Measurements from ENCODE around the gene DNAJC5G. TPM values are rescaled to one million over a fixed set of nuclear protein-coding genes. Genes with fewer than 3 reads are reported as not detected.

Gene DNAJC5G
- total and polyA plus RNA-seq, 2 donors (not counting 3 experiments of a cell fraction or from before 2014, with no cell fraction given): 0.77 to 1.4 TPM

DNA sequence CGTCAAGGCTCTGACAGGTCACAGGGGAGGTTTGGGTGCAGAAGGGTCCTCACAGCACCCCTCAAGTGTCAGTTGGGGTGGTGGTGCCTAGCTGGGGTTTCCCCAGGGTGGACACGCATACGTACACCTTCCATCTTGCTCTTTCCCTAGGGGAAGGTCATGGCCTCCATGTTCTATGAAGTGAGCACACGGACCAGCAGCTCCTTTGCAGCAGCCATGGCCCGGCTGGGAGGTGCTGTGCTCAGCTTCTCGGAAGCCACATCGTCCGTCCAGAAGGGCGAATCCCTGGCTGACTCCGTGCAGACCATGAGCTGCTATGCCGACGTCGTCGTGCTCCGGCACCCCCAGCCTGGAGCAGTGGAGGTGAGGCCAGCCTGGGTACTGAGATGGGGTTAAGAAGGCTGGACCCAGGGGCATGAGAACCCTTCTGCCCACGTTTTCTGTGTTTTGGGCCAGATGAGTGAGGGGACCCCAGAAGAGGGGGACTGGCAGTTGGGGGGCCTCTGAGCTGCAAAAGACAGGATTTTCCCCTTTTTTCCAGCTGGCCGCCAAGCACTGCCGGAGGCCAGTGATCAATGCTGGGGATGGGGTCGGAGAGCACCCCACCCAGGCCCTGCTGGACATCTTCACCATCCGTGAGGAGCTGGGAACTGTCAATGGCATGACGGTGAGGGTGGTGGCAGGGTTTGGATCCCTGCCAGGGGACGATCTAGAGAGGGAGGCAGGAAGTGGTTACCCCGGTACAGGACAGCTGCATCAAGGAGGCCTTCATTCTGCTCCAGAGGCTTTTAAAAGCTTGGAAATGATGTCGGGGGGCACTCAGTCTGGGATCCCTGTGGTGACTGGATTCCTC is 33.2 kb upstream of the DNAJC5G start:
- Histone ChIP-seq H3K9me3 (replicated peaks; ENCODE audit: control insufficient read depth, insufficient read depth, low read length) (no peaks in the 10 kb centered on the region), H3K4me1 (ENCODE audit: control insufficient read depth, extremely low read depth, insufficient read depth, low read length) (no peaks in the 10 kb centered on the region), H3K27me3 (ENCODE audit: control insufficient read depth in 2 of 2, insufficient read depth in 2 of 2, low read length in 2 of 2) (no peaks in the 10 kb centered on the region), H3K36me3 (ENCODE audit: control insufficient read depth in 2 of 2, extremely low read depth in 1 of 2, insufficient read depth in 2 of 2, low read length in 2 of 2) (peaks cover 29 to 66% of the 10 kb centered on the region in 2 experiments), H3K4me2 (ENCODE audit: insufficient read depth, low read length) (no peak overlapping the region), H3K79me2 (ENCODE audit: control insufficient read depth, insufficient read depth, low read length) (no peaks in the 10 kb centered on the region), H3K27ac (ENCODE audit: insufficient read depth, low read depth, low read length) (no peak overlapping the region), H4K20me1 (replicated peaks; ENCODE audit: control insufficient read depth, extremely low read depth, insufficient read depth, low read length) (no peaks in the 10 kb centered on the region), H3K4me3 (replicated peaks in 1 of 3; ENCODE audit: insufficient read depth in 1 of 3, low read depth in 1 of 3, low read length in 3 of 3) (no peak overlapping the region), H2AFZ (ENCODE audit: low read depth, low read length) (no peak overlapping the region), H3K9me1 (replicated peaks; ENCODE audit: control insufficient read depth, extremely low read depth, insufficient read depth, low read length) (no peaks in the 10 kb centered on the region), H3K9ac (replicated peaks; ENCODE audit: extremely low read depth, insufficient read depth, low read length) (no peak overlapping the region)
- no peak for DNase-seq (ENCODE audit: low read depth, low spot score)
- ChIA-PET POLR2A (no interaction called here), CTCF (interaction anchor here (1.0 to 2.4 kb wide), 4 partner anchors 20 to 61 kb away, joined by 3 to 17 read pairs (median 4); partner anchors contain the start of gene SLC30A3)
- dilution Hi-C loops (cut with MboI; ENCODE audit: extremely low pct_ligation_motif_present, low sequenced_read_pairs): no loop called here
- BruUV-seq (replicated peaks): no TSS peak
- no peak for FAIRE-seq
- intact Hi-C loops (cut with micrococcal nuclease): no loop called here
- TF ChIP-seq JUN (IDR thresholded peaks at IDR 0.05; ENCODE audit: borderline replicate concordance, insufficient read depth, insufficient read length, low read depth) (no peak), GATA2 (IDR thresholded peaks at IDR 0.05; ENCODE audit: insufficient read depth, insufficient read length, low read depth, low read length) (no peak), MYC (IDR thresholded peaks at IDR 0.05; ENCODE audit: low read depth, low read length) (no peak), POLR2AphosphoS5 (IDR thresholded peaks at IDR 0.05; ENCODE audit: insufficient read depth, low read depth, low read length) (no peak), FOS (IDR thresholded peaks at IDR 0.05; ENCODE audit: borderline replicate concordance, insufficient read depth, low read length) (no peak), POLR2A (IDR thresholded peaks at IDR 0.05; ENCODE audit: low read depth, low read length) (no peak), EZH2 (IDR thresholded peaks at IDR 0.05; ENCODE audit: borderline replicate concordance, low read depth, low read length, severe bottlenecking) (no peak)
- TF ChIP-seq, protein P1, sequence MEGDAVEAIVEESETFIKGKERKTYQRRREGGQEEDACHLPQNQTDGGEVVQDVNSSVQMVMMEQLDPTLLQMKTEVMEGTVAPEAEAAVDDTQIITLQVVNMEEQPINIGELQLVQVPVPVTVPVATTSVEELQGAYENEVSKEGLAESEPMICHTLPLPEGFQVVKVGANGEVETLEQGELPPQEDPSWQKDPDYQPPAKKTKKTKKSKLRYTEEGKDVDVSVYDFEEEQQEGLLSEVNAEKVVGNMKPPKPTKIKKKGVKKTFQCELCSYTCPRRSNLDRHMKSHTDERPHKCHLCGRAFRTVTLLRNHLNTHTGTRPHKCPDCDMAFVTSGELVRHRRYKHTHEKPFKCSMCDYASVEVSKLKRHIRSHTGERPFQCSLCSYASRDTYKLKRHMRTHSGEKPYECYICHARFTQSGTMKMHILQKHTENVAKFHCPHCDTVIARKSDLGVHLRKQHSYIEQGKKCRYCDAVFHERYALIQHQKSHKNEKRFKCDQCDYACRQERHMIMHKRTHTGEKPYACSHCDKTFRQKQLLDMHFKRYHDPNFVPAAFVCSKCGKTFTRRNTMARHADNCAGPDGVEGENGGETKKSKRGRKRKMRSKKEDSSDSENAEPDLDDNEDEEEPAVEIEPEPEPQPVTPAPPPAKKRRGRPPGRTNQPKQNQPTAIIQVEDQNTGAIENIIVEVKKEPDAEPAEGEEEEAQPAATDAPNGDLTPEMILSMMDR (IDR thresholded peaks at IDR 0.05; ENCODE audit: extremely low read depth in 1 of 2, insufficient read depth in 1 of 2, low read depth in 1 of 2, low read length in 2 of 2): no peak
- TF ChIP-seq, protein P2, sequence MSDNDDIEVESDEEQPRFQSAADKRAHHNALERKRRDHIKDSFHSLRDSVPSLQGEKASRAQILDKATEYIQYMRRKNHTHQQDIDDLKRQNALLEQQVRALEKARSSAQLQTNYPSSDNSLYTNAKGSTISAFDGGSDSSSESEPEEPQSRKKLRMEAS (IDR thresholded peaks at IDR 0.05; ENCODE audit: insufficient read depth, insufficient read length): no peak

Measured in endothelial cell of umbilical vein (primary cell).